GM13976 (cell line): ENCODE results near the gene RAPGEF1.

Experiments used
- DNase-seq: peaks from one replicate; pipeline ENCODE4 v3.0.0; 2012; ENCODE audit warnings: low spot score
- CTCF ChIP-seq: IDR thresholded peaks from 2 replicates; pipeline ENCODE4 v1.5.1; 2012; ENCODE audit warnings: borderline replicate concordance, mild to moderate bottlenecking; ENCODE audit not compliant: insufficient read depth; ENCODE audit errors: extremely low read depth, missing control alignments, control extremely low read depth
- in situ Hi-C: fragments of 300-500 bp; cut with MboI; formaldehyde crosslinking; loops from one replicate; pipeline ENCODE4 v1.12.0; 2022; ENCODE audit warnings: low sequenced_read_pairs, mixed read lengths, inconsistent platforms; ENCODE audit not compliant: unreplicated experiment

RAPGEF1 gene

DNA sequence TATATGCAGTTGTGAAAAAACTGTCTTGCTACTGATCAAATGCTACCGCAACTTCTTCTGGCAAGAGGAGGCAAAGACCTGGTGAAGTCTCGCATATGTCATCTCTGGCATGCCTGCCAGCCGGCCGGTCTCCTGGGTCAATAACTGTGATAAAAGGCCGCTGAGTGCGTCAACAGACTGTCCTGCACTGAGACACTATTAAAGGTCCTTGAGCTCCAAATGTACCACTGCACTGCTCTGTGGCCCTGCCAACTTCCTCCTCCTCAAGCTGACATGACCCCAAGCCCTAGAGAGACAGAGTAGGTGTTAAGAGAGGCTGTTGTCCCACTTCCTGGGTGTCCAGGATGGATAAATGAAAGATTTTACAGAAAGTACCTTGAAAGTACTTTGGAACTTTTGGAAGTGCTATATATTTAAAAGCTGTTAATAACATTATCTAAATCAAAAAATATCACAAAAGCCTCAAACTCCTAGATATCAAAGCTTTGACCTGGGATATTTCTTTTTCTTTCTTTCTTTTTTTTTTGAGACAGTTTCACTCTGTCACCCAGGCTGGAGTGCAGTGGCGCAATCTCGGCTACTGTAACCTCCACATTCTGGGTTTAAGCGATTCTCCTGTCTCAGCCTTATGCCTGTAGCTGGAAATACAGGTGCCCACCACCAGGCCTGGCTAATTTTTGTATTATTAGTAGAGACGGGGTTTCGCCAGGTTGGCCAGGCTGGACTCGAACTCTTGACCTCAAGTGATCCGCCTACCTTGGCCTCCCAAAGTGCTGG is 31.5 kb downstream of the RAPGEF1 start:
- in situ Hi-C loops = no loop called here
- TF ChIP-seq CTCF = no peak
- no peak for DNase-seq

GRCh38 chr9:131707733-131708157 is 32.1 kb downstream of the RAPGEF1 start:
- in situ Hi-C loops = no loop called here

GRCh38 chr9:131707050-131707449 is 32.8 kb downstream of the RAPGEF1 start:
- DNase-seq = no peak
- no peak for TF ChIP-seq CTCF
- in situ Hi-C loops = no loop called here

More at GRCh38 chr9:131707733-131708157, 32.1 kb downstream of the RAPGEF1 start:
- no peak for TF ChIP-seq CTCF
- no peak for DNase-seq

- no peak for TF ChIP-seq CTCF
- in situ Hi-C loops = no loop called here
- no peak for DNase-seq
These were observed 33.3 kb downstream of the RAPGEF1 start for GRCh38 chr9:131706608-131706970.

DNA sequence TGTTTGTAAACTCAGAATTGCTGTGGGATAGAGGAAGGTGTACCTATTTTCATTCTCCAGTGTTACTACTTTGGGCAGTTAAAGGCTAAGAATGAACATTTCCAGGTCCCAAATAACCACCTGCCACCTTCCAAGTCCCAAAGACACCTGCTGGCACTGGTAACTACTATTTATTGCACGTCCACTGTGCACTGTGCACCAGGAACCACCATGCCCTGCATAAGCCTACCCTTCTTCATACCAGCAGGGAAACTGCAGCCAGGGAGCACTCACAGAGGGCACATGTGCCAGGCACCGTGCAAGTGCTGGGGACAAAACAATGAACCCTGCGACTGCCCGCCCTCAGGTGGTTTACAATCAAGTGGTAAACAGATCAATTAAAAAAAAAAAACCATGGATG is 34.9 kb downstream of the RAPGEF1 start:
- TF ChIP-seq CTCF = no peak
- in situ Hi-C loops = no loop called here

DNA sequence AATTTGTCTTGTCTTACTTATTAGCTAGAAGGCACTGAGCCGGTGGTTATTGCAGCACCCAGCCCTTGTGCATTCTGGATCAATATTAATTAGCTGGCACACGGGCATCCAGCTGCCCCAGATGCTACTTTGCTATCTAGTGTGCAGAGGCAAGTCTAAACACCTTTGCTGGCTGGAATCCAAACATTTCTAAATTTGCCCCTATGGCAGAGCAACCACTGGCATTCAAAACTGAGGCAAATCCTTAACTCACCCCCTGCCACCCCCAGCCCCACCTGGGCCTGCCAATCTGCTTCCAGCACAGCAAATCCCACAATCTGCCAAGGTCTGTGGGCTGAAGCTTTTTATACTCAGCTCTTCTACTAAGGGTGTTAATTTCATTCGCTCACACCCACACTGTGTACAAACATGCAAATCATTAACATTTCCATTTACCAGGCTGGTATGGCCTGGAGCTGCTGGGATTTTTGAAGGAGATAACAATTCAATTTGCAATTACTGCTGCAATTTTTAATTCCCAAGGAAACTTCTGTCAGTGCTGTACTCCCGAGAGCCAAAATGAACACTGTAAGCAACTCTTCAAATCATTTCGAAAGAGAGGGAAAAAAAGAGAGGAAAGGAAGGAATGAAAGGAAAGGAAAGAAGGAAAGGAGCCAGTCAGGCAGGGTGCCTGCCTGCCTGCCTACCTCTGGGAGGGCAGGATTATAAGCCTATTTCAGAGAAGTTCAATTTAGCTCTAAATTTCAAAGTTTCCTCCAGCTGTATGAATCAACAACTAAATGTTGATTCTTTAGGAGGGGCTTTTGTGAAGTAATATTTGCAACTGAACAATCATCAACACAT is 35.5 kb downstream of the RAPGEF1 start:
- no peak for DNase-seq
- in situ Hi-C loops = no loop called here
- TF ChIP-seq CTCF = no peak

More for the DNA sequence above, 34.9 kb downstream of the RAPGEF1 start:
- no peak for DNase-seq
